K562 (cell line): ENCODE results near the gene DCAF10.

Experiments
- PHB ChIP-seq: fragments of 250-450 bp; sonication (Bioruptor Pico); IDR thresholded peaks from 2 replicates; pipeline ENCODE4 v1.5.0; 2021
- TCF7L2 ChIP-seq: fragments of 150-350 bp; IDR thresholded peaks from 2 replicates; pipeline ENCODE4 v1.6.1; 2016; ENCODE audit warnings: low read depth, mild to moderate bottlenecking, low read length, moderate library complexity

DNA sequence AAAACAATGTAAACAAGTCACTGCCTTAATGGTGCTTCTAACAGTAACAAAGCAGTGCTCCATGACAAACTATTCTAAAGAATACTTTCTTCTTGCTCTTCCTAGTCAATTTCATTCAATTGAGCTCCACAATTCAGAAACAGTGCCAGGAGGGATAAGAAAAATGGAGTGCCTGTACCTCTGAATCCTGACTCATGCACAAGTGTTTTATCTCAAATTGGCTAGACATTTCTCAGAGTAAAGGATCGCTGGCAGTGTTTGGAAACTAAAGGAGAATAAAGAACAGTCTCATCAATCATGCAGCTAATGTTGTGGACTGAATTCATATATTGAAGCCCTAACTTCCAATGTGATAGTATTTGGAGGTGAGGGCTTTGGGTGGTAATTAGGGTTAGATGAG is 75.8 kb downstream of the DCAF10 start:
- TF ChIP-seq PHB (CRISPR knock-in tag) = no peak
- TF ChIP-seq TCF7L2 = no peak
